ENCODE results near the gene CTAGE15.
"Not testable (repeated sequence)": the region's sequence is repeated elsewhere in the genome, so short reads cannot be mapped to it uniquely, and the experiment has no call there.

CTAGE15 gene

GRCh38 chr7:143571501-143571900, at the start of gene CTAGE15:
TSS of gene CTAGE15 (plus strand) at chr7:143571801. CDS start at chr7:143571818, 17 bp downstream.
- DNase-seq: not testable (repeated sequence)

- not testable (repeated sequence) for DNase-seq
These were observed 49.2 kb upstream of the CTAGE15 start for GRCh38 chr7:143522309-143522916.

- not testable (repeated sequence) for DNase-seq
These were observed 40.3 kb upstream of the CTAGE15 start for GRCh38 chr7:143531169-143531926.

- not testable (repeated sequence) for DNase-seq
These were observed 39.7 kb upstream of the CTAGE15 start for GRCh38 chr7:143531932-143532331.

- not testable (repeated sequence) for DNase-seq
These were observed 38.3 kb upstream of the CTAGE15 start for GRCh38 chr7:143533213-143533839.

GRCh38 chr7:143536443-143536842, 35.2 kb upstream of the CTAGE15 start:
- not testable (repeated sequence) for DNase-seq

- DNase-seq: not testable (repeated sequence)
These were observed 28.1 kb upstream of the CTAGE15 start for GRCh38 chr7:143543288-143544038.

- DNase-seq: not testable (repeated sequence)
These were observed 15.6 kb upstream of the CTAGE15 start for GRCh38 chr7:143555968-143556367.

- DNase-seq: not testable (repeated sequence)
These were observed 8.3 kb upstream of the CTAGE15 start for GRCh38 chr7:143563306-143563705.

GRCh38 chr7:143566001-143566400, 5.6 kb upstream of the CTAGE15 start:
- not testable (repeated sequence) for DNase-seq

GRCh38 chr7:143588183-143588582, 16.6 kb downstream of the CTAGE15 start:
- not testable (repeated sequence) for DNase-seq

- not testable (repeated sequence) for DNase-seq
These were observed 18.3 kb downstream of the CTAGE15 start for GRCh38 chr7:143589897-143590296.

- DNase-seq: not testable (repeated sequence)
These were observed 26.5 kb downstream of the CTAGE15 start for GRCh38 chr7:143598086-143598485.

- DNase-seq: not testable (repeated sequence)
These were observed 31.9 kb downstream of the CTAGE15 start for GRCh38 chr7:143603549-143603948.

- not testable (repeated sequence) for DNase-seq
These were observed 34.5 kb downstream of the CTAGE15 start for GRCh38 chr7:143606088-143606487.

- not testable (repeated sequence) for DNase-seq
These were observed 43.9 kb downstream of the CTAGE15 start for GRCh38 chr7:143615545-143615944.

GRCh38 chr7:143617204-143617603, 45.6 kb downstream of the CTAGE15 start:
- DNase-seq: not testable (repeated sequence)

GRCh38 chr7:143620058-143620457, 48.5 kb downstream of the CTAGE15 start:
- DNase-seq: not testable (repeated sequence)

GRCh38 chr7:143620646-143621045, 49.0 kb downstream of the CTAGE15 start, which contains the start of gene TCAF2:
TSS of gene TCAF2 (plus strand) at chr7:143620974.
- peak; percentile 66 to 68 for DNase-seq

- DNase-seq: not testable (repeated sequence)
These were observed 49.6 kb downstream of the CTAGE15 start for GRCh38 chr7:143621175-143621574.

- not testable (repeated sequence) for DNase-seq
These were observed 50.5 kb downstream of the CTAGE15 start for GRCh38 chr7:143622130-143622529.
